Lower leg skin (tissue), 4 donors: ENCODE results near the gene PPP2CA. TPM values are rescaled to one million over a fixed set of nuclear protein-coding genes. Genes with fewer than 3 reads are reported as not detected.
A peak's percentile ranks its signal among the peaks of the same experiment; 100 is the strongest.
"Not testable (repeated sequence)": the region's sequence is repeated elsewhere in the genome, so short reads cannot be mapped to it uniquely, and the experiment has no call there.

ENCODE experiments used
- DNase-seq, 2 donors: peaks; one replicate each; pipeline ENCODE4 v3.0.0-alpha.2; 2019; ENCODE audit warnings: low spot score in 2 of 2
- H3K4me3 ChIP-seq: fragments of 200-600 bp; sonication (generic); 2 replicates; pipeline ENCODE4 v1.5.1; 2017; ENCODE audit warnings: mild to moderate bottlenecking, low read depth; ENCODE audit not compliant: poor library complexity, severe bottlenecking
- CTCF ChIP-seq, 3 donors: fragments of 450-650 bp; IDR thresholded peaks; one replicate each; pipeline ENCODE4 v1.5.1; 2016; ENCODE audit warnings: antibody characterized with exemption in 3 of 3, mild to moderate bottlenecking in 3 of 3, moderate library complexity in 2 of 3
- POLR2A ChIP-seq, 2 donors: fragments of 450-650 bp; IDR thresholded peaks; one replicate each; pipeline ENCODE4 v1.6.1; 2016 to 2017; ENCODE audit warnings: antibody characterized with exemption in 2 of 2, mild to moderate bottlenecking in 1 of 2, moderate library complexity in 1 of 2
- WGBS, 2 donors: methylation state at CpG; one replicate each; pipeline ENCODE4 v1.1.5; 2018; 5-methylcytosine and 5-hydroxymethylcytosine counted together
- intact Hi-C: fragments of 100-400 bp; cut with DNase I; formaldehyde crosslinking; loops from one replicate; pipeline ENCODE4 v1.15.0; 2023; ENCODE audit warnings: low total_unique reads
- total RNA-seq, 4 donors: library from RNA; depleted of rRNA; stranded (reverse); fragments of >200 nt; gene quantifications; one replicate each; pipeline ENCODE4 v1.1.0, GENCODE V29; 2016

The PPP2CA gene
- total RNA-seq, 4 donors from 2014 or later = 174 to 293 (median 213) TPM

GRCh38 chr5:134267366-134268018 is 41.6 kb upstream of the PPP2CA start:
- WGBS, 2 donors = 68 to 71% methylated on average over 7 of the region's 7 CpGs
- intact Hi-C loops = no loop called here
- H3K4me3 ChIP-seq = no peak overlapping the region
- TF ChIP-seq POLR2A (IDR thresholded peaks at IDR 0.05) (no peak), CTCF (IDR thresholded peaks at IDR 0.05) (no peak)
- peak in 1 of 2 donors; percentile 31 for DNase-seq

- 92 to 97% methylated on average over 4 of the region's 4 CpGs for WGBS, 2 donors
- H3K4me3 ChIP-seq = no peak overlapping the region
- DNase-seq = peak in 1 of 2 donors; percentile 75
- TF ChIP-seq POLR2A (IDR thresholded peaks at IDR 0.05) = no peak
- TF ChIP-seq CTCF (IDR thresholded peaks at IDR 0.05) = no peak
- intact Hi-C loops = no loop called here
Observed at GRCh38 chr5:134263801-134264200, 37.9 kb upstream of the PPP2CA start.

GRCh38 chr5:134262629-134263028 is 36.8 kb upstream of the PPP2CA start:
- intact Hi-C loops, H3K4me3 ChIP-seq: not testable (repeated sequence)
- WGBS, 2 donors = 47% methylated on average over 5 of the region's 5 CpGs
- peak in 1 of 2 donors; percentile 37 for DNase-seq

GRCh38 chr5:134258896-134259295 is 33.0 kb upstream of the PPP2CA start:
- TF ChIP-seq CTCF (IDR thresholded peaks at IDR 0.05) (no peak), POLR2A (IDR thresholded peaks at IDR 0.05) (no peak)
- intact Hi-C loops = no loop called here
- WGBS, 2 donors = 60 to 65% methylated on average over 3 of the region's 3 CpGs

GRCh38 chr5:134257176-134257575 is 31.3 kb upstream of the PPP2CA start:
- WGBS, 2 donors = 75 to 84% methylated on average over 3 of the region's 3 CpGs
- no peak for DNase-seq
- TF ChIP-seq CTCF (IDR thresholded peaks at IDR 0.05) = no peak
- no peak for TF ChIP-seq POLR2A (IDR thresholded peaks at IDR 0.05)
- H3K4me3 ChIP-seq = no peak overlapping the region
- intact Hi-C loops = no loop called here

More at GRCh38 chr5:134258896-134259295, 33.0 kb upstream of the PPP2CA start:
- no peak for DNase-seq
- no peak overlapping the region for H3K4me3 ChIP-seq

GRCh38 chr5:134255418-134256150 is 29.7 kb upstream of the PPP2CA start:
- TF ChIP-seq POLR2A (IDR thresholded peaks at IDR 0.05) = no peak
- no peak for TF ChIP-seq CTCF (IDR thresholded peaks at IDR 0.05)
- DNase-seq = no peak
- H3K4me3 ChIP-seq = no peak overlapping the region
- WGBS, 2 donors = 73 to 84% methylated on average over 2 of the region's 2 CpGs
- intact Hi-C loops = no loop called here

- DNase-seq, intact Hi-C loops, H3K4me3 ChIP-seq: not testable (repeated sequence)
- WGBS, 2 donors = 65 to 69% methylated on average over 8 of the region's 8 CpGs
Observed at GRCh38 chr5:134253368-134254153, 27.7 kb upstream of the PPP2CA start.
